HG03060 (cell line): ENCODE measurements around the gene TES.
"Not testable (repeated sequence)": the region's sequence is repeated elsewhere in the genome, so short reads cannot be mapped to it uniquely, and the experiment has no call there.

Experiments used
- ATAC-seq: cut with Tn5 transposase; IDR thresholded peaks from one replicate; pipeline ENCODE4 v1.9.1; 2021; ENCODE audit warnings: low read depth, moderate number of reproducible peaks; ENCODE audit not compliant: unreplicated experiment

TES gene

GRCh38 chr7:116210345-116211005 lies at the start of gene TES:
TSS of gene TES (plus strand) at chr7:116210539. CDS start at chr7:116210708, 169 bp downstream.
- peak; percentile 32 for ATAC-seq

DNA sequence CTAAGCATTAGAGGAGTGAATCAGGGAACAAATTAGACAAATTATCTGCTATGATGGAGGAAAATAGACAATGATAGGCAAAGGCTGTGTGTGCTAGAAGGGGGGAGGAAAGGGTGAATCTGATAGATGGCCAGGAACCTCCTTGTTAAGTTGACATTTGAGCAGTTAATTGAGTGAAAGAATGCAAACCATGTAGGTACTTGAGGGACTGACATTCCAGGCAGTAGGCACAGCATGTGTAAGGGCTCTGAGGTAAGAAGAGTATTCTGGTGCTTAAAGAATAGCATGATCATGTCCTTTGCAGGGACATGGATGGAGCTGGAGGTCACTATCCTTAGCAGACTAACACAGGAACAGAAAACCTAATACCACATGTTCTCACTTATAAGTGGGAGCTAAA lies 48.6 kb upstream of the TES start:
- no peak for ATAC-seq

DNA sequence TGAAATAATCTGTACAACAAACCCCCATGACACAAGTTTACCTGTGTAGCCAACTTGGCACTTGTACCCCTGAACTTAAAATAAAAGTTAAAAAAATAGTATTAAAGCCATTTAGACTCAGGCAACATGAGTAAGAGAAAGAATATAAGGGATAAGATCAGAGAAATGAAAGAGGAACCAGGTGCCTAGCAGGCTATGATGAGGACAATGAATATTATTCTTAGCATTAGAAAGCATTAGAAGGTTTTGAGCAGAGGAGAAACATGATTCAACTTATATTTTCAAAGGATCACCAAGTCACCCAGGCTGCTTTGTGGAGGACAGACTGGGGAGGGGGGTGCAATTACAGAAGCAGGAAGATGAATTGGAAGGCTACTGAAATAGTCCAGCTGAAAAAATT lies 48.1 kb upstream of the TES start:
- ATAC-seq, result peak; percentile 30

- ATAC-seq, result no peak
These were observed 47.3 kb upstream of the TES start for GRCh38 chr7:116162992-116163391.

DNA sequence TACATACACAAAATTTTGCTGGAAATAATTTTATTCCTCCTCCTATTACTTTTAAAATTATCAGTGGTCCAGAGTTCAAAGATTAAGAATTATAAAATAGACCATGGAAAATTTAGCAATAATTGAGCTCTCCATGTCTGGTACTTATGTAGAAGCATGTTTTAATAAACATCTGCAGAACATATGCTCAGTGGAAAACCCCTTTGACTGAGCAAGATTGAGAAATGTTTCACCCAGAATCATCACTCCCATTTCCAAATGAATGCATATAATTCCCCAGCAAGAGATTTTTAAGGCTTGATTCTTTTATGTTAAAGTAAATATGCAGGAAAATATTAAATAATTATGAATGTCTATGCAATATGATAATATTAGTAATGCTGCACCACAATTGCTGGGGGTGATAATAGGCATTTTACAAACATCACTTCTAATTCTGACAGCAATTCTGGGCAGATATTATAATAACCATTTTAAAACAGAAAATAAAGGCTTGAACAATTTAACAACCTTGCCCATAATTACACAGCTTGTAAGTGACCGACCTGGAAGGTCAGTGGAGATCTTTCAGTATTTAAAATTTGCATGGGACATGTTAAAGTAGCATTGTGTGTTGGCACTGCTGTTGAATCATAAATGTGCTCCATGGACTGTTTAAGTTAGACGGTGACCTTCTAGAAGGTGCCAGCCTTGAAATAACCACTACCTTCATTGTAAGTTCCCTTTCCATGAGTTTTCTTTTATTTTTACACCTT lies 45.6 kb upstream of the TES start:
- ATAC-seq, result no peak

DNA sequence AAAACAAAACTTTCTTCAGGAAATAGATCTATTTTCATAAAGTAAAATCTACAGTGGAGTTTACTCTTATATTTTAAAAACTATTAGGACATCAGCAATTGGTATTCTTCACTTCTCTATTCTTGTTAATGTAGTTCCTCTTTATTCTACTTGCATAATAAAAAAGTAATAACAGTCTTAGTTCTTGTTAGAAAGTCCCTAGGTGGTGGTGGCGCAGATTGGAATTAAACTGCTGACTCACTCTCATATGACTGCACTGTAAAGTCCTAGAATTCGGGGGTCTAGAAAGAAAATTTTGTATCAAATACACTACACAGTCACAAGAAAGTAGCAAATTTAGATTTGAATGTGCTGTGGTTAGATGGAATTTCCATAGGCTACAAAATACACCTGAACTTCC lies 44.6 kb upstream of the TES start:
- ATAC-seq, result peak; percentile 57

DNA sequence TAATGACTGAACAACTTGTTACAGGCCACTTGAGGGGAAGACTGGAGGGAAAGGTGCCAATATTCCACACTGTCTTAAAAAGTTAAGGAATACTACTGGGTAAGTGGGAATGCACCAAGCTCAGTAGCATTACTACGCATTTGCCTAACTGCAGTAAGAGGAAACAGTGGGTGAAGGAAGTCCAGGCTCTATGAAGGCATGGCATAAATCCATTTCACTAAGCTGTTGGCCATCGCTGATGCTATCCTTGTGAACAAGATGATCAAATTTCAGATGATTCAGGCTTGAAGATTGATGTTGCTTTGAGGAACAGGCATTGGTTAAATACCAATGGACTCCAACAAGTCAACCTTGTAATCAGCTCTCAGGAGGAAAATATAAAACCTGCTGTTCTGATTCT lies 44.2 kb upstream of the TES start:
- ATAC-seq, result no peak

DNA sequence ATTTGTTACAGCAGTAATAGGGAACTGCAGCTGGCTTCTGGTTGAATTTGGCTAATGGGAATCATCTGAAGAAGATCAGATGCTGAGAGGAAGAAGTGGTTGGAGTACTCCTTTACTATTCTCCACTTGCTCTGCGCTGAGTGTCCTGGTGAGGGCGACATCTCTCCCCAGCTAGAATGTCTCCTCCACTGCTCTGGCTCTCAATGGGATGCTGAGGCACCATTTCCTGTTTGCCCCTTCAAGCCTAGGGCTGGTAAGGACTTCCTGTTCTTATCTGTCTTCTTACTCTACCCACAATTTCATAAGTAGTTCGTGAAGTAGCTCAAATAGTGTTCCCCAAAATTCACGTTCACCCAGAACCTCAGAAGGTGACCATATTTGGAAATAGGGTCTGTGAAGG lies 43.2 kb upstream of the TES start:
- ATAC-seq, result no peak

GRCh38 chr7:116169060-116169459 lies 41.3 kb upstream of the TES start:
- ATAC-seq, result no peak

- no peak for ATAC-seq
These were observed 40.2 kb upstream of the TES start for GRCh38 chr7:116170180-116170579.

DNA sequence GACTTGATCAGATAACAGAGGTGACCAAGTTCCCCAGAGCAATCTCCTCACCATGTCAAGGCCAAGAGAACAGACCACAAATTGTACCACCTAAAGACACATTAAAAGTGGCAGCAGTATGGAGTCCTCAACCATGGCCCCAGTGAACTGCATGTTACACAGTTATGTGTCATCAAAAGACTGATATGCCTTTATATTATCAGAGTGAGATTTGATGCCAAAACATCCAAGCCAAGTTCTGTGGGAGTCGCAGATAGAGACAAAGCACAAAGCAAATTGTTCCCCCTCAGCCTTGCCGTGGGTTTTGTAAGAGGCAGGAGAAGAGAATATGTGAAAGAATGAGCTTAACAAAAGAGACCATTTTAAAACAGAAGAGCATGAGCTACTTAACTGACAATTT lies 39.2 kb upstream of the TES start:
- ATAC-seq, result no peak

DNA sequence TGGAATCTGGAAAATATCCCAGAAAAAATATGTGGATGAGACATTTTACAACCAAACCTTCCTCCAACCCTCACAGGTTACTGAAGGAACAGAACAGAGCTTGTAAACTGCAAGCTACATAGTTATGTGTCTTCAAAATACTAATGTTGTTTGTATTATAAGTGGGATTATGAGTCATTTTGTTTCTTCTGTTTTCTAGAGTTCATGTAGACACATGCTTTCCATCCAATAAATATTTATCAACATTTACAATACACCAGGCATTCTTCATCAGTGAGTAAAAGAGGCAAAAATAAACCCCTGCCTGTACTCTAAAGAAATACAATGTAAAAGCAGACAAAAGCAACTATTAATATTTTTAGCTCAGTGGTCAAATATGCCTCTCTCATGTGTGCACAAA lies 38.0 kb upstream of the TES start:
- ATAC-seq, result no peak

DNA sequence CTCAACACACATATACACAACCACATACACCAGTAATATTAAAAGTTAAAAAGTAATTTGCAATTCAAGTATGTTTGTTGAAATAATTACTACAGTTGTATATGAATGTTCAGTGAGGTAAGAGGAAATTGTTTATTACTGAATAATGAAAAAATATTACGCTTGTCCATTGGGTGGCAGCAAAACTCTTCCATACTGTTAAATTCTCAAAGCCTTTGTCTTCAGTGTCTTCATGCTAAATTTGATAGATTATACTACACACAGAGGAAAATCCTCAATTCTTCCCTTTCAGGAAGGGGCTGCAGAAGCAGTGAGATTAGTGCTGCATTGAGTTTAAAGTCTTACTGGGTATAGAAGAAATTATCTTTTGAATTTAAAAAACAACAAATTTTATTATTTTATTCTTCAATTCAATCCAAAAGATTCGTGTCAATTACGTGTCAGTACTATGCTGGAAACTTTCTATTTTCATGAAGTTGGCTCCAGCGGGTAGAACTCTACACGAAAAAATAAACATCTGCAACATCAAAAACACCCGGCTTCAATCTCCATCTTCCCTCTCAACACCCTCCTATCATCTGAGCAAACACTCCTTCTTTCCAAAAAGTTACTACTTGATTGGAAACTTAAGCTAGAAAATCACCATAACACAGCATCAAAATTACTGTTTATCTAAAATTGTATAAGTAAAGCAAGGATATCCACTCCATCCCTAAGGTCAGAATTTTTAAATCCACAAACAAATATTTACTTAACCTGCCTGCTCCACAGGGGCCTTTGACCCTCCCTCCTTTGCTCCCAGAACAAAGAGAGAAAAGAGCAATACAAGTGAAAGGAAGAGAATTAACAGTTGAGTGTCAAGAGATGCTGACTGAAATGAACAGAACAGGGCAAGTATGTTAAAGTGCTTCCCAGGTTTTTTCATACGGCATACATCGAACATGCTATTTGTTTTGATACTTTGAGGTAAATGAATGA lies 37.0 kb upstream of the TES start:
- ATAC-seq, result no peak

DNA sequence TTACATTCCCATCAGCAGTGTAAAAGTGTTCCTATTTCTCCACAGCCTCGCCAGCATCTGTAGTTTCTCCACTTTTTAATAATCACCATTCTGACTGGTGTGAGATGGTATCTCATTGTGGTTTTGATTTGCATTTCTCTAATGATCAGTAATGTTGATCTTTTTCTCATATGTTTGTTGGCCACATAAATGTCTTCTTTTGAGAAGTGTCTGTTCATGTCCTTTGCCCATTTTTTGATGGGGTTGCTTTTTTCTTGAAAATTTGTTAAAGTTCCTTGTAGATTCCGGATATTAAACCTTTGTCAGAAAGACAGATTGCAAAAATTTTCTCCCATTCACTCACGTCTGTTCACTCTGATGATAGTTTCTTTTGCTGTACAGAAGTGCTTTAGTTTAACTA lies 35.2 kb upstream of the TES start:
- not testable (repeated sequence) for ATAC-seq

DNA sequence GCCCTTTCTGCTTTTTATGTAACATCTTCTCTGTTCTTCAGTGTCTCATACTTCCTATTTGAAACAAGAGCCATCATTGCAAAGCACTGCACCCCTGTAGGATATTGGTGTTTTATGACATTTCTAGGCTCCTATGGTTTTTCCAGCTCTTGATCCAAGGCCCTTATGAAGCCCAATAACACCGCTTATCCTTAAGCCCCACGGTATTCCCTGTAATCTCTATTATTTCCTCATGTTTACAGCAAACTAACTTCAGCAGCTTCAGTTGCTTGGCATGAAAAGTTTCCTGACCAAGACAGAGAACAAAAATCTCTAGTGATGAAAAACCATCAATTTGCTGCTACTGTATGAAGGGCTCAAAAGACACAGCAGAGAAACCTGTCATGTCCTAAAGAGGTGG lies 34.1 kb upstream of the TES start:
- no peak for ATAC-seq

- ATAC-seq, result no peak
These were observed 33.3 kb upstream of the TES start for GRCh38 chr7:116177009-116177408.

DNA sequence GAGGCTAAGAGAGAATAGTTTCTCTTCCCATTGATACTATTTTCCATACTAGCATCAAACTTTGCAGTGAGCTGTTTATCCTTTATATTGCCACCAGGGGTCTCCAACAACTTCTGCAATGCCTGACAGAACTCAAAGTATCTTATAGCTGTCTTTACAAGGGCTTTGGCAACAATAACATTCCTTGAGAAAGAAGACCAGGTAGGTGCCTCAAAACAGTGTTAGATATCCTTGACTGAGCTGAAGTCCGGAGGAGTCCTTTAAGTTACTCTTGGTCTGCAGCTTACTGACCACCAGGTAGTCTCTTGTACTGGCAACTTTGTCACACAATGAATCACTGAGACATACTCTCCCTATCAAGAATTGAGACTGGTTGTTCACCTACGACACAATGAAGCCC lies 30.0 kb upstream of the TES start:
- peak; percentile 71 for ATAC-seq

DNA sequence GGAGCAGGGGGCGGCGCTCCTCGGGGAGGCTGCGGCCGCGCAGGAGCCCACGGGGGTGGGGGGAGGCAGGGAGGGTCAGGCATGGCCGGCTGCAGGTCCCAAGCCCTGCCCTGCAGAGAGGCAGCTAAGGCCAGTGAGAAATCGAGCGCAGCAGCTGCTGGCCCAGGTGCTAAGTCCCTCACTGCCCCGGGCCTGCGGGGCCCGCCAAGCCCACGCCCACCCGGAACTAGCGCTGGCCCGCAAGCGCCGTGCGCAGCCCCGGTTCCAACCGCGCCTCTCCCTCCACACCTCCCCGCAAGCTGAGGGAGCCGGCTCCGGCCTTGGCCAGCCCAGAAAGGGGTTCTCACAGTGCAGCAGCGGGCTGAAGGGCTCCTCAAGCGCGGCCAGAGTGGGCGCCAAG lies 28.3 kb upstream of the TES start:
- no peak for ATAC-seq

DNA sequence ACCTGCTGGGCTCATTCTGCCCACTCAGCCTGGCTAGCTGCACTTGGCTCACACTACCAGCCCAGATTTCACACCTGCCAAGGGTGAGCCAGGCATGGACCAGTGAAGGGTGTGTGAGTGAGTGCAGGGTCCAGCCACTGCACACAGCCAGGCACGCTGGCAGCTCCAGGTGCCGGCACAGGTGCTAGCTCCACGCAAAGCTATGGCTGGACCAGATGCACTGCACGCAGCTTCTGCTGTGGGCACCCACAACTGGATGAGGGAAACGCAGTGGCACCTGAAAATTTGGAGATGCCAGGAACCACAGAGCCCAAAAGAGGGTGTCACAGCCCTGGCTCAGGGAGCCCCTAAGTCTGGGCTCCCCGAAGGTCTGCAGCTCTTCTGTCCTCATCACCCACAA lies 24.9 kb upstream of the TES start:
- ATAC-seq, result no peak

DNA sequence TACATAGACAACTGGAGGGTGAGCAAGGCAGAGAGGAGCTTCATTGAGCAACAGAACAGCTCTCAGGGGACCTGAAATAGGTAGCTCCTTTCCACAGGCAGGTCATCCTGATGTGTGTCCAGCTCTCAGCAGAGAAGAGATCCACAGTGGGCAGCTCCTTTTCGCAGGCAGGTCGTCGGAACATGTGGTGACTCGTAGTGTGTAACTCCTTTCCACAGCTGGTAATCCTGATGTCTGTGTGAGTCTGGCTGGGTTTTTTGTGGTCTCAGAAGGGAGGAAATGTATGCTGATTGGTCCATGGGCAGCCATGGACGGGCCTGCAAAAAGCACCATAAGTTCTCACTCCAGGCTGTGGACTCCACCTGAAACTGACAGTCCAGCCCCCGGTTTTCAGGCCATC lies 24.4 kb upstream of the TES start:
- ATAC-seq, result no peak

DNA sequence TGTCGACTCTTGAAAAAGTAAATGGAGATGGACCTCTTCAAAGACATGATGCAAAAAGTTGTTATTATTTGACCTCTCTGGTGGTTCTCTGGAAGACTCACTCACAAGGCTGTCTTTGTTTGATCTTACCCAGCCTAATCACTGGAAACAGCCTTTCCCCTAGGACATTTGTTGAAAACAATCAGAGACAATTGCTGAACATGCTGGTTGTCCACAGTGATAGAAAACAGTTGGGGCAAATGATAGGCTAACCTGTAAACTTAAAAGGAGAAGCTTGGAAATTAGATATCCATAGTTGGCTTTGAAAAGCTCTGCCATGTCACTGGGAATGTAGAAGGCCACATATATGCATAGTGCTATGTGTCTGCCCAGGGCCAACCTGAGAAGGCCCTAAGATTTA lies 22.9 kb upstream of the TES start:
- no peak for ATAC-seq
